Testis (tissue), 3 donors: Measurements from ENCODE around the gene SLC66A1. TPM values are rescaled to one million over a fixed set of nuclear protein-coding genes. Genes with fewer than 3 reads are reported as not detected.

Source experiments
- DNase-seq: peaks from one replicate; pipeline ENCODE4 v3.0.0-alpha.2; 2019
- H3K27ac ChIP-seq, 2 donors: fragments of 200-600 bp; sonication (generic); one replicate each; pipeline ENCODE4 v1.5.1; 2019
- H3K27me3 ChIP-seq: fragments of 200-600 bp; sonication (generic); one replicate; pipeline ENCODE4 v1.5.1; 2019
- H3K36me3 ChIP-seq: fragments of 200-600 bp; sonication (generic); one replicate; pipeline ENCODE4 v1.5.1; 2017; ENCODE audit warnings: low read depth; ENCODE audit errors: missing control alignments
- H3K4me1 ChIP-seq: fragments of 200-600 bp; sonication (generic); one replicate; pipeline ENCODE4 v1.5.1; 2019
- H3K4me3 ChIP-seq, 2 donors: fragments of 200-600 bp; sonication (generic); one replicate each; pipeline ENCODE4 v1.5.1; 2017 to 2019
- H3K9me3 ChIP-seq: fragments of 200-600 bp; sonication (generic); one replicate; pipeline ENCODE4 v1.5.1; 2017
- POLR2A ChIP-seq: fragments of 450-650 bp; IDR thresholded peaks from one replicate; pipeline ENCODE4 v1.6.1; 2017; ENCODE audit warnings: antibody characterized with exemption, mild to moderate bottlenecking, moderate library complexity
- WGBS, 2 donors: methylation state at CpG; one replicate each; pipeline ENCODE4 v1.1.5; 2018; 5-methylcytosine and 5-hydroxymethylcytosine counted together
- intact Hi-C: fragments of 100-400 bp; cut with DNase I; formaldehyde crosslinking; loops from one replicate; pipeline ENCODE4 v1.15.1; 2023; ENCODE audit warnings: low total_unique reads
- polyA plus RNA-seq: library from polyadenylated mRNA; stranded (reverse); fragments of 350-450 nt; fragmentation: Illumina TruSeq; extraction: RNeasy Lipid Tissue Mini Kit (QIAGEN cat#74804); gene quantifications from one replicate; pipeline ENCODE4 v1.2.3, GENCODE V29; 2014; ENCODE audit warnings: low read depth, low replicate concordance; ENCODE audit not compliant: insufficient read depth
- total RNA-seq, 2 donors: library from RNA; depleted of rRNA; stranded (reverse); fragments of >200 nt; gene quantifications; one replicate each; pipeline ENCODE4 v1.2.3, GENCODE V29; 2016
- TF ChIP-seq, protein P1 (sequence below), 3 experiments: fragments of 450-650 bp in 2 of 3; fragments of 200-600 bp in 1 of 3; sonication (generic) in 1 of 3; IDR thresholded peaks; one replicate each; pipeline ENCODE4 v1.5.1; 2016 to 2019; ENCODE audit warnings: antibody characterized with exemption in 3 of 3, mild to moderate bottlenecking in 2 of 3, moderate library complexity in 1 of 3

Gene SLC66A1
- total and polyA plus RNA-seq, 3 donors from 2014 or later, result 27.9 to 66.0 (median 61.1) TPM

DNA sequence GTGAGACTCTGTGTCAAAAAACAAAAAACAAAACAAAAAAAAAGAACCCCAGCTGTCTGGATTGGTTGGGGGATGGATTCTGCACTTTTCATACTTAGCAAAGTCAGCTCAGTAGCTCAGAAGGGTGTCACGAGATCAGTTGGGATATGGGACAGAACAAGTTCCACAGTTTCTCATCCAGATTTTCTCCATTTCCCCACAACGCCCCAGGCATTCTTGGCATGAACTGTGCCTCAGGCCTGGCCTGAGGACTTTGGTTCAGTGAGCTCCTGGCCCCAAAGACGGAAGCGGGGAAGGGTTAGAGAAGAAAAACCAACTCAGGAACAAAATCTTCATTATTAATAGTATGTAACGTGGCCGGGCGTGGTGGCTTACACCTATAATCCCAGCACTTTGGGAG lies 2.1 kb upstream of the SLC66A1 start:
- no peak overlapping the region for H3K27ac ChIP-seq
- no peak for DNase-seq
- 87 to 88% methylated on average over 7 of the region's 7 CpGs for WGBS, 2 donors

DNA sequence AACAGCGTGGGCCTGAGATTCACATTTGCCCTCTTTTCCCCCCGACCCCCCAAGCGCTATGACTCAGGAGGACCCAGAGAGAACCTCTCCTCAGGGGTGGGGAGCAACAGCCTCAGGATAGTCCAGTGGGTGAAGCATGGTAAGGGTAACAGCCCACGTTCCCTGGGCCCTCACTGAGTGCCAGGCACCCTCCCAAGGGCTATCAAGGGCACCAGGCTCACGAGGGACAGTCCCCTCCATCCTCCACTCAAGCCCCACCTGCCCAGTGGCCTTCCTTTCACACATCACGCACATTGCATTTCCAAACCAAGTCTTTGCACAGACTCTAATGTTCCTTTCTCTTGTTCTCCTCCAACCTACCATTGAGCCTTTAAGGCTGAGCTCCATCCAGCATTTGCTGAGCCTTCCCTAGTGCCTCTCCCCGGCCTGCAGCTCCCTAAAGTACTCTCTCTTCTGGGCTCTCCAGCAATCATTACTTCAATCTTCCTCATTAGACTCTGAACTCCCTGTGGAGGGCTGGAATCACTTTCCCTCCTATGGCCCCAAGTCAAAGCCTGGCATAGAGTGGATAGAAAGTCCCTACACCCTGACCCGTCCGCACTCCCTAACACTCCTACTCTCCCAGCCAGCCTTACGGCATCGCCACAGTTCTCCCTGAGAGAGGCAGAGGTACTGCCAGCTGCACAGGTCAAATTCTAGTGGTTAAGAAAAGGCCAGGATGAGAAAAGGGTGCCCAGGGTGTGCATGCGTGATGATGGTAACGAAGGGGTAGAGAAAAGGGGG lies 1.2 kb upstream of the SLC66A1 start:
- 24 to 33% methylated on average over 13 of the region's 13 CpGs for WGBS, 2 donors
- Histone ChIP-seq H3K4me3 (peak overlapping the region; percentile 81 to 97), H3K36me3 (no peaks in the 10 kb centered on the region), H3K27ac (peak overlapping the region; percentile 24 to 91), H3K27me3 (no peaks in the 10 kb centered on the region), H3K4me1 (peaks cover 23% of the 10 kb centered on the region), H3K9me3 (no peaks in the 10 kb centered on the region)
- intact Hi-C loops, result no loop called here
- TF ChIP-seq, protein P1, sequence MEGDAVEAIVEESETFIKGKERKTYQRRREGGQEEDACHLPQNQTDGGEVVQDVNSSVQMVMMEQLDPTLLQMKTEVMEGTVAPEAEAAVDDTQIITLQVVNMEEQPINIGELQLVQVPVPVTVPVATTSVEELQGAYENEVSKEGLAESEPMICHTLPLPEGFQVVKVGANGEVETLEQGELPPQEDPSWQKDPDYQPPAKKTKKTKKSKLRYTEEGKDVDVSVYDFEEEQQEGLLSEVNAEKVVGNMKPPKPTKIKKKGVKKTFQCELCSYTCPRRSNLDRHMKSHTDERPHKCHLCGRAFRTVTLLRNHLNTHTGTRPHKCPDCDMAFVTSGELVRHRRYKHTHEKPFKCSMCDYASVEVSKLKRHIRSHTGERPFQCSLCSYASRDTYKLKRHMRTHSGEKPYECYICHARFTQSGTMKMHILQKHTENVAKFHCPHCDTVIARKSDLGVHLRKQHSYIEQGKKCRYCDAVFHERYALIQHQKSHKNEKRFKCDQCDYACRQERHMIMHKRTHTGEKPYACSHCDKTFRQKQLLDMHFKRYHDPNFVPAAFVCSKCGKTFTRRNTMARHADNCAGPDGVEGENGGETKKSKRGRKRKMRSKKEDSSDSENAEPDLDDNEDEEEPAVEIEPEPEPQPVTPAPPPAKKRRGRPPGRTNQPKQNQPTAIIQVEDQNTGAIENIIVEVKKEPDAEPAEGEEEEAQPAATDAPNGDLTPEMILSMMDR (IDR thresholded peaks at IDR 0.05), result no peak
- no peak for TF ChIP-seq POLR2A
- no peak for DNase-seq

More for the DNA sequence above, 2.1 kb upstream of the SLC66A1 start:
- intact Hi-C loops, result no loop called here
- no peaks in the 10 kb centered on the region for H3K9me3 ChIP-seq
- no peaks in the 10 kb centered on the region for H3K36me3 ChIP-seq
- TF ChIP-seq POLR2A, result no peak
- TF ChIP-seq, protein P1 (IDR thresholded peaks at IDR 0.05), result no peak
- no peaks in the 10 kb centered on the region for H3K27me3 ChIP-seq
- H3K4me3 ChIP-seq, result no peak overlapping the region
- H3K4me1 ChIP-seq, result peaks cover 23% of the 10 kb centered on the region

DNA sequence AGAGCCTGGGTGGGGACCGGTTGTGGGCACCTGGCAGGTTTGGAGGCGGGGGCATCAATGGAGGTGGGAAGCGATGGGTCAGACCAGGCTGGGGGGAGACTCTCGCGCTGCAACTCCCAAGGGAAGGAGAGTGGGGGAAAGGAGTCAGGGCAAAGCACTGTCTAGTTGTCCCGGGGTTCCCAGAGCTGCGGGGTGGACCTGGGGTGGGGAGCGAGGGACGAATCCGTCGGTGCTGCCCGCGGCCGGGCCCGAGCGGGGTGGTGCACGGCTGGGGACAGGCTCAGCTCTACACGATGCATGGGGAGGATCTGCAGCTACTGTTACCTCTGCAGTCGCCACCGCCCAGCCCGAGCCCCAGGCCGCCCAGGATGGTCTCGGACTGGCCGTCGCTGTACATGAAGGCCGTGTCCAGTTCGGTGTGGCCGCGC lies 609 bp upstream of the SLC66A1 start:
- no peaks in the 10 kb centered on the region for H3K27me3 ChIP-seq
- peak overlapping the region; percentile 81 to 97 for H3K4me3 ChIP-seq
- WGBS, 2 donors, result 0% methylated on average over 7 to 23 of the region's 29 CpGs
- peak overlapping the region; percentile 24 to 91 for H3K27ac ChIP-seq
- intact Hi-C loops, result no loop called here
- H3K36me3 ChIP-seq, result no peaks in the 10 kb centered on the region
- H3K9me3 ChIP-seq, result no peaks in the 10 kb centered on the region
- peaks cover 23% of the 10 kb centered on the region for H3K4me1 ChIP-seq
- no peak for TF ChIP-seq POLR2A
- TF ChIP-seq, protein P1 (IDR thresholded peaks at IDR 0.05), result no peak
- DNase-seq, result no peak

DNA sequence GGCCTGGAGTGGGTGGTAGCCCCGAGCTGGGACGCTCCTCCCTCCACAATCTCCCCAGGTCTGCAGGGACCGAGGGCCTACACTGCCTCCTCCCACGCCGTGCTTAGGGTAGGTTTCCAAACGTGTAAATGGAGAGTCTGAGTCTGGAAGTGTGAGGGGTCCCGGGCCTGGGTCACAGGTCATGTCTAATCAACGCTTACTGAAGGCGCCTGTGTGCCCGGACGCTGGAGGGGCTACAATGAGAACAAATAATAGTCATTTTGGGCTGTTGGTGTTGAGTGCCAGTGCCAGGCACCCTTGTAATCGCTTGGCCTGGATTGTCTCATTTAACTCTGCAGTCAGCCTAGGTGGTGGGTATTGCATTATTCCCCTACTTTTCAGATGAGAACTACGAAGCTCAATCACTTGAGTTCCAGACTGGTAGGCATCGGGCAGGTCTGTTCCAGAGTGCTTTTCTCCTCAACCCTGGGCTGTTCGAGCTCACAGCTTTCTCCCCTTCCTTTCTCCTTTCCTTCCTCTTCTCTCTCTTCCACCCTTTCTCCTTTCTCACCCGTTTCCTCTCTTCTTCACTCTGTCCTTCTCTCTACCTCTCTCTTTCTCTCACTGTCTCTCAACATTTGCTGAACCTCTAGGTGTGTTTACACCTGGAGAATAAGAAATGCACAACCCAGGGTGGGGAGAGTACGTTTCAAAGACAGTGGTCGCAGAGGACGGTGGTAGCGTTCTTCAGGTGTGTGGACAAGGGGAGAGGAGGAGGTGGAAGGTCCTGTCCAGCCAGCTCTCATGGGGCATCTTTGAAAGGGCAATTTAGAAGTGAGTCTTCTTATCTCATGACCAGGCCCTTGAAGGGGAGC lies 883 bp downstream of the SLC66A1 start:
- DNase-seq, result peak; percentile 45
- no peaks in the 10 kb centered on the region for H3K36me3 ChIP-seq
- H3K4me3 ChIP-seq, result peak overlapping the region; percentile 81 to 97
- peak overlapping the region; percentile 80 to 91 for H3K27ac ChIP-seq
- H3K27me3 ChIP-seq, result no peaks in the 10 kb centered on the region
- 34 to 55% methylated on average over 12 to 20 of the region's 20 CpGs for WGBS, 2 donors
- intact Hi-C loops, result no loop called here
- no peaks in the 10 kb centered on the region for H3K9me3 ChIP-seq
- peaks cover 30% of the 10 kb centered on the region for H3K4me1 ChIP-seq
- TF ChIP-seq POLR2A, result no peak
- TF ChIP-seq, protein P1 (IDR thresholded peaks at IDR 0.05), result no peak
